Stimulated activated naive CD8-positive, alpha-beta T cell treated with anti-CD3 and anti-CD28 coated beads, Interleukin-15, amount 100 ng/mL, for 72 hours (primary cell): ENCODE data around the gene ACSM3.
"Not testable (repeated sequence)": the region's sequence is repeated elsewhere in the genome, so short reads cannot be mapped to it uniquely, and the experiment has no call there.

Experiments used
- ATAC-seq: fragments of 150-1000 bp; cut with Tn5 transposase; 2 replicates; pipeline ENCODE4 v1.10.0; 2021; ENCODE audit warnings: mild to moderate bottlenecking, moderate library complexity
- DNase-seq, 2 donors: peaks; one replicate each; pipeline ENCODE4 v3.0.0; 2021 to 2022
- H3K27ac Mint-ChIP-seq, 2 donors: one replicate each; pipeline ENCODE4 v1.8.0; 2022; ENCODE audit warnings: mild to moderate bottlenecking in 2 of 2, mixed read lengths in 2 of 2, moderate library complexity in 2 of 2
- H3K27me3 Mint-ChIP-seq: one replicate; pipeline ENCODE4 v1.8.0; 2022; ENCODE audit warnings: mixed read lengths
- H3K4me1 Mint-ChIP-seq: one replicate; pipeline ENCODE4 v1.8.0; 2022; ENCODE audit warnings: mild to moderate bottlenecking, mixed read lengths
- H3K4me3 Mint-ChIP-seq, 2 donors: one replicate each; pipeline ENCODE4 v1.8.0; 2022; ENCODE audit warnings: mild to moderate bottlenecking in 2 of 2, mixed read lengths in 2 of 2, moderate library complexity in 1 of 2
- H3K9me3 Mint-ChIP-seq, 2 donors: one replicate each; pipeline ENCODE4 v1.8.0; 2022; ENCODE audit warnings: mixed read lengths in 2 of 2

The ACSM3 gene

DNA sequence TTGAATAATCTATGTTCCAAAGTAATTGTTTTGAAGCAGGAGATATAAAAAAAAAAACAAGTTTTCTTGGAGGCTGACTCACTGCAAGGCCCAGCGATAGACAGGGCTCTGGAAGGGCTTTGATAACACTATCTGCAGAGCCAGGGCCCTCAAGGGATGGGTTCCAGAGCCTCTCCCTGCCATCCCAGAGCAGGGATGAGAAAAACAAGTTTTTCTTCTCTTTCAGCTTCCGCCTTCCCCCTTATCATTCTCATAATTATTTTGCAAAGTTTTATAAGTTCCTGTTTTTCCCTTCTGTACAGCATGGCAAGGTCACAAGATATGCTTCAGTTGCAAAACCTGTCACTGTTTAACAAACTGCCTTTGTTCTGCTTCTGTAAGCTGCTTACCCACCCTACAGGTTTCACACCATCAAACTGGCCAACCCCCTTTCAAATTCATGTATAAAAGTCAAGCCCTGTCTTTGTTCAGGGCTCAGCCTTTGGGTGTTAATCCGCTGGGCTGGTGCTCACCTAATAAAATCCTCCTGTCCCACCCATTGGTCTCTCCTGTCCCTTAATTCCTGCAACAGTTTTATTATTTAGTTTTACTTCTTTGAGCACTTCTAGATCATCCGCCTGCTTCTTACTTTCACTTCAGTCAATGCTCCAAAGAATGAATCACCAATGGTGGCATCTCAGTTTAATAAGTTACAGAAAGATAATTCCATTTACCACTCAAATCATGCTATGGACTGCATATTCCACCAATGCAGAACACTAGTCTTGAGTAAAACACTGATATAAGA is 16.6 kb upstream of the ACSM3 start:
- no peak overlapping the region for H3K4me3 Mint-ChIP-seq
- H3K27ac Mint-ChIP-seq: no peak overlapping the region
- no peak for DNase-seq
- H3K4me1 Mint-ChIP-seq: peaks cover under 1% of the 10 kb centered on the region
- no peaks in the 10 kb centered on the region for H3K27me3 Mint-ChIP-seq
- peaks cover 8 to 11% of the 10 kb centered on the region in 2 donors for H3K9me3 Mint-ChIP-seq
- no peak for ATAC-seq

DNA sequence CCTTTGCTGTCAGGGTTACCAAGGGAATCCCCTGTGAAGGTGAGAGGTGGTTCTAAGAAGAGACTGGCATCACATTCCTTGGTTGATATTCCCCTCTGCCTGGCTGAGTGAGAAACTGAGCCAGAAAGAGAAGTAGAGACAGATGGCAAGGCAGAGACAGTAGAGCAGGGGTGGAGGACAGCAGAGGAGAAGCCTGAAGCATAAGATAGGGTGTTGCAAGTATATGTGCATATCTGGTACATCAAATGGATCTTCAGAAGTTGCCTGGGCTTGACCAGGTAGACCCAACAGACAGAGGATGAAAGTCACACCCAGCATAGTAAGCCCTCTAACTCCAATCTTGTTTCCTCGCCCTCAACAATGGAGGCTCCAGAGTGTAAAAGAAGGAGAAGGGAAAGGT is 14.3 kb upstream of the ACSM3 start:
- no peak for ATAC-seq
- Mint-ChIP-seq H3K27me3 (no peaks in the 10 kb centered on the region), H3K9me3 (peaks cover 8 to 11% of the 10 kb centered on the region in 2 donors), H3K4me1 (no peaks in the 10 kb centered on the region), H3K27ac (peak overlapping the region in 1 of 2 donors; percentile 8), H3K4me3 (no peak overlapping the region)
- no peak for DNase-seq

GRCh38 chr16:20750558-20750957 is 13.3 kb upstream of the ACSM3 start:
- no peak overlapping the region for H3K4me3 Mint-ChIP-seq
- peaks cover 8 to 11% of the 10 kb centered on the region in 2 donors for H3K9me3 Mint-ChIP-seq
- H3K27me3 Mint-ChIP-seq: no peaks in the 10 kb centered on the region
- H3K27ac Mint-ChIP-seq: peak overlapping the region in 1 of 2 donors; percentile 81
- ATAC-seq: no peak
- H3K4me1 Mint-ChIP-seq: no peaks in the 10 kb centered on the region
- DNase-seq: no peak

DNA sequence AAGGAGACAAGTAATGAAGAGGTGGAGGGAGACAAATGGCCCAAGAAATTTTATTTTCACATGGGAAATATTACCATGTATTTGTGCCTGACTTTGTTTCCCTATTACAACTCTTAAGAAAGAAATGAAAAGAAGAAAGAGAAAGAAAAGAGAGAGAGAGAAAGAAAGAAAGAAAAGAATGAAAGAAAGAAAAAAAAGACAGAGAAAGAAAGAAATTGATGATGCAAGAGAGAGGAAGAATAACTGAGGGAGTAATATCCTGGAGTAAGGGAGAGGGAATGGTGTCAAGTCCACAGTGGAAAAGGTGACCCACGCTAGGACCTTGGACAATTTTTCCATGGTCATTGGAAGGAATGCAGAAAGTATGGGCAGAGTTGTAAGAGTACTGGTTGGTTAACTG is 10.1 kb upstream of the ACSM3 start:
- Mint-ChIP-seq H3K4me3 (no peak overlapping the region), H3K27me3 (no peaks in the 10 kb centered on the region), H3K9me3 (no peaks in the 10 kb centered on the region), H3K27ac (no peak overlapping the region), H3K4me1 (no peaks in the 10 kb centered on the region)
- ATAC-seq: no peak
- no peak for DNase-seq

DNA sequence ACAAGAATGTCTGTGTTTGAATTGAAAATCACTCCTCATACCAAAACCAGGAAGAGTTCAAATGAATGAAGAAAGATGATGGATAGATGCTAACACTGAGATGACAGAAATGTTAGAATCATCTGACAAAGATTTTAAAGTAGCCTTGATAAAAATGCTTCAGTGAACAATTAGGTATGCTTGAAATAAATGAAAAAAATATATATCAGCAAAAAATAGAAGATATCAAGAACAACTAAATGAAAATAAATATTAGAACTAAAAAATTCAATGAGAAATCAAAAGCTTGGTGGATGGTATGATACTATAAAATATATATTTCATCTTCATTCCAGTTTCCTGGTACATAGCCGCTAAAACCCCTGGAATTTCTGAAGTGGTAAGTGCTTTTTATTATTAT is 8.6 kb upstream of the ACSM3 start:
- Mint-ChIP-seq H3K9me3 (no peaks in the 10 kb centered on the region), H3K4me3 (no peak overlapping the region), H3K27ac (no peak overlapping the region), H3K27me3 (no peaks in the 10 kb centered on the region), H3K4me1 (no peaks in the 10 kb centered on the region)
- no peak for ATAC-seq
- DNase-seq: no peak

DNA sequence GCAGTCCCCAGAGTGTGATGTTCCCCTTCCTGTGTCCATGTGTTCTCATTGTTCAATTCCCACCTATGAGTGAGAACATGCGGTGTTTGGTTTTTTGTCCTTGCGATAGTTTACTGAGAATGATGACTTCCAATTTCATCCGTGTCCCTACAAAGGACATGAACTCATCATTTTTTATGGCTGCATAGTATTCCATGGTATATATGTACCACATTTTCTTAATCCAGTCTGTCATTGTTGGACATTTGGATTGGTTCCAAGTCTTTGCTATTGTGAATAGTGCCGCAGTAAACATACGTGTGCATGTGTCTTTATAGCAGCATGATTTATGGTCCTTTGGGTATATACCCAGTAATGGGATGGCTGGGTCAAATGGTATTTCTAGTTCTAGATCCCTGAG is 8.0 kb upstream of the ACSM3 start:
- not testable (repeated sequence) for H3K27ac Mint-ChIP-seq, H3K4me3 Mint-ChIP-seq, ATAC-seq, DNase-seq, H3K4me1 Mint-ChIP-seq, H3K9me3 Mint-ChIP-seq, H3K27me3 Mint-ChIP-seq

- Mint-ChIP-seq H3K27me3 (no peaks in the 10 kb centered on the region), H3K4me1 (peaks cover 22% of the 10 kb centered on the region), H3K4me3 (no peak overlapping the region), H3K27ac (no peak overlapping the region), H3K9me3 (peaks cover 0 to 16% of the 10 kb centered on the region in 2 donors)
- ATAC-seq (no peak), DNase-seq (no peak)
These were observed 3.5 kb upstream of the ACSM3 start for GRCh38 chr16:20760346-20760745.

- no peaks in the 10 kb centered on the region for H3K27me3 Mint-ChIP-seq
- peaks cover 29% of the 10 kb centered on the region for H3K4me1 Mint-ChIP-seq
- no peak for DNase-seq
- no peak overlapping the region for H3K4me3 Mint-ChIP-seq
- no peak for ATAC-seq
- H3K27ac Mint-ChIP-seq: no peak overlapping the region
- peaks cover 0 to 16% of the 10 kb centered on the region in 2 donors for H3K9me3 Mint-ChIP-seq
These were observed 2.6 kb upstream of the ACSM3 start for GRCh38 chr16:20761175-20761574.

DNA sequence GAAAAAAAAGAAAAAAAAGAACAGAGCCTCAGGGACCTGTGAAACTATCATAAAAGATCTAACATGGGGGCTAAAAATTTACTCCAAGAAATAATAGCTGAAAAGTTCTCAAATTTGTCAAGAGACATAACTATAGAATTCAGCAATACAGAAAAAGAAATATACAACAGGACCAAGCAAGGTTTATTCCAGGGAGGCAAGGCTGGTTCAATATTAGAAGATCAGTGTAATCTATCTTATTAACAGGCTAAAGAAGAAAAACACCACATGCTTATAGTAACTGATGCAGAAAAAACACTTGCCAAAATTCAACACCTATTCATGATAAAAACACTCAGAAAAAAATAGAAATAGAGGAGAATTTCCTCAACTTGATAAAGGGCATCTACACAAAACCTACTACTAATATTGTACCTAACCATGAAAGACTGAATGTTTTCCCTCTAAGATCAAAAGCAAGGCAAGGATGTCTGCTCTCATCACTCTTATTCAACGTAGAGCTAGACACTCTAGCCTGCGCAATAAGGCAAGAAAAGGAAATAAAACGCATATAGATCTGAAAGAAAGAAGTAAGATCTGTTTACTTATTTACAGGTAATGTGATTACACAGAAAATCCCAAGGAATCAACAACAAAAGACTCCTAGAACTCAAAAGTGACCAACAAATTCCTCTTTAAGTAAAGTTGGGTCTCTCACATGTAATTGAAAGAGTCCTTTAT is 1.2 kb upstream of the ACSM3 start:
- peak overlapping the region in 1 of 2 donors; percentile 95 for H3K27ac Mint-ChIP-seq
- no peak for DNase-seq
- H3K4me3 Mint-ChIP-seq: peak overlapping the region; percentile 80 to 90
- no peak for ATAC-seq
- peaks cover 29% of the 10 kb centered on the region for H3K4me1 Mint-ChIP-seq
- no peaks in the 10 kb centered on the region for H3K27me3 Mint-ChIP-seq
- peaks cover 0 to 16% of the 10 kb centered on the region in 2 donors for H3K9me3 Mint-ChIP-seq

DNA sequence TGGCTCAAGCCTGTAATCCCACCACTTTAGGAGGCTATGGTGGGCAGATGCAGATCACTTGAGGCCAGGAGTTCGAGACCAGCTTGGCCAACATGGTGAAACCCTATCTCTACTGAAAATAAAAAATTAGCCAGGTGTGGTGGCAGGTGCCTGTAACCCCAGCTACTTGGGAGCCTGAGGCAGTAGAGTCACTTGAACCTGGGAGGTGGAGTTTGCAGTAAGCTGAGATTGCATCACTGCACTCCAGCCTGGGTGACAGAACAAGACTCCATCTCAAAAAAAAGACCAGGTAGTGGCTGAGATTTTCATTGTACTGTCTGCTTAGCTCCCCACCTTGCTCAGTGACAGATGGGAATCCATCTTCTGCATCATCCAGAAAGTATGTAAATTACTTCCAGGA is 634 bp downstream of the ACSM3 start:
- not testable (repeated sequence) for H3K27me3 Mint-ChIP-seq, DNase-seq, H3K27ac Mint-ChIP-seq, ATAC-seq
- H3K9me3 Mint-ChIP-seq: peaks cover 0 to 16% of the 10 kb centered on the region in 2 donors
- peak overlapping the region; percentile 80 to 90 for H3K4me3 Mint-ChIP-seq
- H3K4me1 Mint-ChIP-seq: peaks cover 29% of the 10 kb centered on the region

- ATAC-seq: no peak
- DNase-seq: no peak
- Mint-ChIP-seq H3K27me3 (no peaks in the 10 kb centered on the region), H3K9me3 (peaks cover 0 to 16% of the 10 kb centered on the region in 2 donors), H3K27ac (no peak overlapping the region), H3K4me3 (no peak overlapping the region), H3K4me1 (peaks cover 29% of the 10 kb centered on the region)
These were observed 1.9 kb downstream of the ACSM3 start for GRCh38 chr16:20765732-20766131.

GRCh38 chr16:20766294-20766693 is 2.5 kb downstream of the ACSM3 start:
- ATAC-seq (no peak), DNase-seq (no peak)
- Mint-ChIP-seq H3K9me3 (peaks cover 0 to 14% of the 10 kb centered on the region in 2 donors), H3K4me1 (peaks cover 29% of the 10 kb centered on the region), H3K4me3 (no peak overlapping the region), H3K27me3 (no peaks in the 10 kb centered on the region), H3K27ac (peak overlapping the region in 1 of 2 donors; percentile 15)

- no peak for DNase-seq
- no peak overlapping the region for H3K27ac Mint-ChIP-seq
- peaks cover 0 to 2% of the 10 kb centered on the region in 2 donors for H3K9me3 Mint-ChIP-seq
- peaks cover 24% of the 10 kb centered on the region for H3K4me1 Mint-ChIP-seq
- H3K27me3 Mint-ChIP-seq: no peaks in the 10 kb centered on the region
- H3K4me3 Mint-ChIP-seq: no peak overlapping the region
- ATAC-seq: no peak
These were observed 3.8 kb downstream of the ACSM3 start for GRCh38 chr16:20767577-20767976.

DNA sequence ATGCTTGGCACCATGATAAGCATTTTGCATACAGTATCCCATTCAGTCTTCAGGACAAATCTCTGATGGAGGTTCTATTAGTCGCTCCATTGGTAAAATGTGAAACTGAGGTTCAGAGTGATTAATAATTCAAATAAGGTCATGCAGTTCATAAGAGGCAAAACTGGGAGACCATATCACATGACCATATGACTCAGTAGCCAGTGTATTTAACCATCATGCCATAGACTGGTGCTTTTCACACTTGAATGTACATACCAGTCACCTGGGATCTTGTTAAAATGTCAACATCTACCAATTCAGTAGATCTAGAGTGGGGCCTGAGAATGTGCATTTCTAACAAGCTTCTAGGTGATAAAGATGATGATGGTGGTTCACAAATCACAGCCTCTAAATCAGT is 4.3 kb downstream of the ACSM3 start:
- Mint-ChIP-seq H3K4me3 (no peak overlapping the region), H3K9me3 (no peaks in the 10 kb centered on the region), H3K27ac (no peak overlapping the region), H3K27me3 (no peaks in the 10 kb centered on the region), H3K4me1 (peaks cover 18% of the 10 kb centered on the region)
- ATAC-seq (no peak), DNase-seq (no peak)

DNA sequence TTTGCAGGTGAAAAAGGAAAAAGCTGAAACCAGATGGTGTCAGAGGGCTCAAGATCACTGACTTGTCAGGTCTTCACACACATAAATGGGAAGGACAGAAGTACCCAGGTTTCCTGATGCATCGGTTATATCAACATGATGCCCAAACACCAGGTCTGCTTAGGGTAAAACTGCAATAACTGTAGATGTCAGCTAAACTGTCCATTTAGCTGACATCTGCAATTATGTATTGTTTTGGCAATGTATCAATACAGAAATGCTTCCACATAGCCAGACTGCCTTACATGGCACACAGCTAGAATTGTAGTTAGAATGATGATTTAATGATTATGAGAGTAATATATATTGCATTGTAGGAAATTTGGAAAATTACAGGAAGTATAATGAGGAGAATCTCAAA is 5.0 kb downstream of the ACSM3 start:
- Mint-ChIP-seq H3K27me3 (no peaks in the 10 kb centered on the region), H3K9me3 (no peaks in the 10 kb centered on the region), H3K4me1 (peaks cover 16% of the 10 kb centered on the region), H3K4me3 (no peak overlapping the region), H3K27ac (no peak overlapping the region)
- ATAC-seq: no peak
- DNase-seq: no peak

- DNase-seq: no peak
- H3K9me3 Mint-ChIP-seq: no peaks in the 10 kb centered on the region
- no peak for ATAC-seq
- no peaks in the 10 kb centered on the region for H3K4me1 Mint-ChIP-seq
- H3K27me3 Mint-ChIP-seq: no peaks in the 10 kb centered on the region
- H3K4me3 Mint-ChIP-seq: no peak overlapping the region
- no peak overlapping the region for H3K27ac Mint-ChIP-seq
These were observed 9.9 kb downstream of the ACSM3 start for GRCh38 chr16:20773679-20774078.
